Prostate gland (tissue), 2 donors: ENCODE results near the gene ZNF254.

Experiments used
- CTCF ChIP-seq, 4 experiments: fragments of 200-600 bp in 2 of 4; fragments of 450-650 bp in 2 of 4; sonication (generic) in 2 of 4; IDR thresholded peaks; 1 replicate in 3 of 4; 2 replicates in 1 of 4; pipeline ENCODE4 v1.5.1; 2016 to 2019; ENCODE audit warnings: antibody characterized with exemption in 4 of 4, mild to moderate bottlenecking in 2 of 4, moderate library complexity in 2 of 4
- POLR2A ChIP-seq: fragments of 450-650 bp; IDR thresholded peaks from one replicate; pipeline ENCODE4 v1.6.1; 2016; ENCODE audit warnings: antibody characterized with exemption, mild to moderate bottlenecking

GRCh38 chr19:24166055-24166454, 79.1 kb downstream of the ZNF254 start:
- TF ChIP-seq CTCF (IDR thresholded peaks at IDR 0.05): no peak
- no peak for TF ChIP-seq POLR2A
